ENCODE results near the gene FRMD1. TPM values are rescaled to one million over a fixed set of nuclear protein-coding genes. Genes with fewer than 3 reads are reported as not detected.

FRMD1 gene
- total and polyA plus RNA-seq, 2 donors (not counting 3 experiments of a cell fraction or from before 2014, with no cell fraction given), result not detected

DNA sequence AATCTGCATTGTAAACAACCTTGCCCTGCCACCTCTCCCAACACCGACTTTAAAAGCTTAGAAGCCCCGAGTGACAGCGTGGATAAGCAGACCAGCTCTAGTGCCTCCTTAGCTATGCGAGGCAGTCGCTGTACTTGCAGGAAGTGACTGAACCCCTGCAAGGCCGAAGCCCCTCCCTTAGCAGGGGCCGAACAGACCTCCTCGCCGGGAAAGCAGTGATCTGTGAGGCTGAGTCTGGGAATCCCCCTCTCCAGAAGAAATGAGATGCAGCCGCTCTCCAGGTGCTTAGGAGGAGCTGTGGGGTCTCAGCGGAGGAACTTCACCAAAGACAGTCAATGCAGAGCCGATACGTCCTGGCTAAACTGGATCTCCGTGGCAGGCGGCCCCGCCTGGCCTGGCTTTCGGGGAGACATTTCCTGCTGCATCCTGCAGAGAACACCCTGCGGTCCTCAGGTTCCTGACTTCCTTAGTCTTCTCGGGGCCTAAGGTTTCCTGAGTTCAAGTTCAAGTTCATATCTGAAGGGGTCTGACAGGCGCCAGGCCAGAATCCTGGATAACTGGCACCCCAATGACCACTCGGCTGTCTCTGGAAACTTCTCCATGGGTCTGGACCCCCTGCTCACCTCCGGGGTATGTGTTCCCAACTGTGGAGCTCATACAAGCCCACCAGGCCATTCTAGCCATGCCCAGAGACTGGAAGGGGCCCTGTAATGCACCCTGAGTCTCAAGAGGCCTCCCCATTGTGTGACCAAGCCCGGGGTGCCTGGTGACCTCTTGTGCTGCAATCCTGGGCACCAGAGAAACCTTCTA lies 20.4 kb upstream of the FRMD1 start:
- dilution Hi-C loops (cut with MboI; ENCODE audit: extremely low pct_ligation_motif_present, low sequenced_read_pairs), result no loop called here
- Histone ChIP-seq H3K9ac (replicated peaks; ENCODE audit: extremely low read depth, insufficient read depth, low read length) (no peak overlapping the region), H3K9me3 (replicated peaks; ENCODE audit: control insufficient read depth, insufficient read depth, low read length) (no peaks in the 10 kb centered on the region), H3K27ac (ENCODE audit: insufficient read depth, low read depth, low read length) (no peak overlapping the region), H3K79me2 (ENCODE audit: control insufficient read depth, insufficient read depth, low read length) (no peaks in the 10 kb centered on the region), H3K27me3 (ENCODE audit: control insufficient read depth in 2 of 2, insufficient read depth in 2 of 2, low read length in 2 of 2) (peaks cover 0 to 15% of the 10 kb centered on the region in 2 experiments), H3K4me3 (replicated peaks in 1 of 3; ENCODE audit: insufficient read depth in 1 of 3, low read depth in 1 of 3, low read length in 3 of 3) (no peak overlapping the region), H3K4me1 (ENCODE audit: control insufficient read depth, extremely low read depth, insufficient read depth, low read length) (no peaks in the 10 kb centered on the region), H3K4me2 (ENCODE audit: insufficient read depth, low read length) (no peak overlapping the region), H4K20me1 (replicated peaks; ENCODE audit: control insufficient read depth, extremely low read depth, insufficient read depth, low read length) (no peaks in the 10 kb centered on the region), H3K9me1 (replicated peaks; ENCODE audit: control insufficient read depth, extremely low read depth, insufficient read depth, low read length) (no peaks in the 10 kb centered on the region), H3K36me3 (ENCODE audit: control insufficient read depth in 2 of 2, extremely low read depth in 1 of 2, insufficient read depth in 2 of 2, low read length in 2 of 2) (no peaks in the 10 kb centered on the region), H2AFZ (ENCODE audit: low read depth, low read length) (no peak overlapping the region)
- FAIRE-seq, result no peak
- POLR2A ChIA-PET, result no interaction called here
- BruUV-seq (replicated peaks), result no TSS peak
- DNase-seq (ENCODE audit: low read depth, low spot score), result no peak
- TF ChIP-seq POLR2A (IDR thresholded peaks at IDR 0.05; ENCODE audit: low read depth, low read length) (no peak), JUN (IDR thresholded peaks at IDR 0.05; ENCODE audit: borderline replicate concordance, insufficient read depth, insufficient read length, low read depth) (no peak), GATA2 (IDR thresholded peaks at IDR 0.05; ENCODE audit: insufficient read depth, insufficient read length, low read depth, low read length) (no peak), EZH2 (IDR thresholded peaks at IDR 0.05; ENCODE audit: borderline replicate concordance, low read depth, low read length, severe bottlenecking) (no peak), FOS (IDR thresholded peaks at IDR 0.05; ENCODE audit: borderline replicate concordance, insufficient read depth, low read length) (no peak)
- intact Hi-C loops (cut with micrococcal nuclease), result no loop called here
- CTCF ChIA-PET, result no interaction called here

DNA sequence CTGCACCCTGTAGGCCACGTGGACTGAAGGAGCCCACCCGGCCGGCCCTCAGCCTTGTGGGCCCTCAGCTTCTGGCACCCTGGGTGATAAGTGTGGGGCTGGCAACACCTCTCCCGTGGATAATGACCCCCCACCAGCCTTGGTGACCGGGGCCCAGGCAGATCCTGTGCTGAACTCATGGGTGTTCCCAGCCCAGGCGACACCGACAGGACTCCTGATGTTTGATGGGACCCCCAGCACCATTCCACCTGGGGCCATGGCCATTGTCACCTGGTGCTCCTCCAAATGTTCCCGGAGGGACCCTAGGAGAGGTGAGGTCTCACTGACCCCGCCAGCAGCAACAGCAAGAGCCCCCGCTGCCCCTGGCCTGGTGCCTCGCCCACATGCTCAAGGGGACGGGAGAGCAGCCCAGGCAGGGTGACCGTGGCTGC lies 19.4 kb upstream of the FRMD1 start:
- BruUV-seq (replicated peaks), result no TSS peak
- no peak overlapping the region for H3K27ac ChIP-seq (ENCODE audit: insufficient read depth, low read depth, low read length)
- dilution Hi-C loops (cut with MboI; ENCODE audit: extremely low pct_ligation_motif_present, low sequenced_read_pairs) (no loop called here), intact Hi-C loops (cut with micrococcal nuclease) (no loop called here)
- no peak overlapping the region for H3K9ac ChIP-seq (replicated peaks; ENCODE audit: extremely low read depth, insufficient read depth, low read length)
- H3K4me1 ChIP-seq (ENCODE audit: control insufficient read depth, extremely low read depth, insufficient read depth, low read length), result no peaks in the 10 kb centered on the region
- H4K20me1 ChIP-seq (replicated peaks; ENCODE audit: control insufficient read depth, extremely low read depth, insufficient read depth, low read length), result no peaks in the 10 kb centered on the region
- peaks cover 0 to 15% of the 10 kb centered on the region in 2 experiments for H3K27me3 ChIP-seq (ENCODE audit: control insufficient read depth in 2 of 2, insufficient read depth in 2 of 2, low read length in 2 of 2)
- TF ChIP-seq MYC (IDR thresholded peaks at IDR 0.05; ENCODE audit: low read depth, low read length) (no peak), FOS (IDR thresholded peaks at IDR 0.05; ENCODE audit: borderline replicate concordance, insufficient read depth, low read length) (no peak), GATA2 (IDR thresholded peaks at IDR 0.05; ENCODE audit: insufficient read depth, insufficient read length, low read depth, low read length) (no peak), POLR2A (IDR thresholded peaks at IDR 0.05; ENCODE audit: low read depth, low read length) (no peak), JUN (IDR thresholded peaks at IDR 0.05; ENCODE audit: borderline replicate concordance, insufficient read depth, insufficient read length, low read depth) (no peak), POLR2AphosphoS5 (IDR thresholded peaks at IDR 0.05; ENCODE audit: insufficient read depth, low read depth, low read length) (no peak), EZH2 (IDR thresholded peaks at IDR 0.05; ENCODE audit: borderline replicate concordance, low read depth, low read length, severe bottlenecking) (no peak)
- TF ChIP-seq, protein P1, sequence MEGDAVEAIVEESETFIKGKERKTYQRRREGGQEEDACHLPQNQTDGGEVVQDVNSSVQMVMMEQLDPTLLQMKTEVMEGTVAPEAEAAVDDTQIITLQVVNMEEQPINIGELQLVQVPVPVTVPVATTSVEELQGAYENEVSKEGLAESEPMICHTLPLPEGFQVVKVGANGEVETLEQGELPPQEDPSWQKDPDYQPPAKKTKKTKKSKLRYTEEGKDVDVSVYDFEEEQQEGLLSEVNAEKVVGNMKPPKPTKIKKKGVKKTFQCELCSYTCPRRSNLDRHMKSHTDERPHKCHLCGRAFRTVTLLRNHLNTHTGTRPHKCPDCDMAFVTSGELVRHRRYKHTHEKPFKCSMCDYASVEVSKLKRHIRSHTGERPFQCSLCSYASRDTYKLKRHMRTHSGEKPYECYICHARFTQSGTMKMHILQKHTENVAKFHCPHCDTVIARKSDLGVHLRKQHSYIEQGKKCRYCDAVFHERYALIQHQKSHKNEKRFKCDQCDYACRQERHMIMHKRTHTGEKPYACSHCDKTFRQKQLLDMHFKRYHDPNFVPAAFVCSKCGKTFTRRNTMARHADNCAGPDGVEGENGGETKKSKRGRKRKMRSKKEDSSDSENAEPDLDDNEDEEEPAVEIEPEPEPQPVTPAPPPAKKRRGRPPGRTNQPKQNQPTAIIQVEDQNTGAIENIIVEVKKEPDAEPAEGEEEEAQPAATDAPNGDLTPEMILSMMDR (IDR thresholded peaks at IDR 0.05; ENCODE audit: extremely low read depth in 1 of 2, insufficient read depth in 1 of 2, low read depth in 1 of 2, low read length in 2 of 2), result no peak
- TF ChIP-seq, protein P2, sequence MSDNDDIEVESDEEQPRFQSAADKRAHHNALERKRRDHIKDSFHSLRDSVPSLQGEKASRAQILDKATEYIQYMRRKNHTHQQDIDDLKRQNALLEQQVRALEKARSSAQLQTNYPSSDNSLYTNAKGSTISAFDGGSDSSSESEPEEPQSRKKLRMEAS (IDR thresholded peaks at IDR 0.05; ENCODE audit: insufficient read depth, insufficient read length), result no peak
- ChIA-PET POLR2A (no interaction called here), CTCF (no interaction called here)
- no peak overlapping the region for H3K4me2 ChIP-seq (ENCODE audit: insufficient read depth, low read length)
- H3K4me3 ChIP-seq (replicated peaks in 1 of 3; ENCODE audit: insufficient read depth in 1 of 3, low read depth in 1 of 3, low read length in 3 of 3), result no peak overlapping the region
- H3K79me2 ChIP-seq (ENCODE audit: control insufficient read depth, insufficient read depth, low read length), result no peaks in the 10 kb centered on the region
- H3K9me1 ChIP-seq (replicated peaks; ENCODE audit: control insufficient read depth, extremely low read depth, insufficient read depth, low read length), result no peaks in the 10 kb centered on the region
- H3K9me3 ChIP-seq (replicated peaks; ENCODE audit: control insufficient read depth, insufficient read depth, low read length), result no peaks in the 10 kb centered on the region
- no peak for DNase-seq (ENCODE audit: low read depth, low spot score)
- H2AFZ ChIP-seq (ENCODE audit: low read depth, low read length), result no peak overlapping the region
- no peak for FAIRE-seq
- no peaks in the 10 kb centered on the region for H3K36me3 ChIP-seq (ENCODE audit: control insufficient read depth in 2 of 2, extremely low read depth in 1 of 2, insufficient read depth in 2 of 2, low read length in 2 of 2)
